Measurements from ENCODE around the gene C2orf68. TPM values are rescaled to one million over a fixed set of nuclear protein-coding genes. Genes with fewer than 3 reads are reported as not detected.

The C2orf68 gene
- total RNA-seq, 2 donors from 2014 or later = 8.9 to 11.1 TPM

DNA sequence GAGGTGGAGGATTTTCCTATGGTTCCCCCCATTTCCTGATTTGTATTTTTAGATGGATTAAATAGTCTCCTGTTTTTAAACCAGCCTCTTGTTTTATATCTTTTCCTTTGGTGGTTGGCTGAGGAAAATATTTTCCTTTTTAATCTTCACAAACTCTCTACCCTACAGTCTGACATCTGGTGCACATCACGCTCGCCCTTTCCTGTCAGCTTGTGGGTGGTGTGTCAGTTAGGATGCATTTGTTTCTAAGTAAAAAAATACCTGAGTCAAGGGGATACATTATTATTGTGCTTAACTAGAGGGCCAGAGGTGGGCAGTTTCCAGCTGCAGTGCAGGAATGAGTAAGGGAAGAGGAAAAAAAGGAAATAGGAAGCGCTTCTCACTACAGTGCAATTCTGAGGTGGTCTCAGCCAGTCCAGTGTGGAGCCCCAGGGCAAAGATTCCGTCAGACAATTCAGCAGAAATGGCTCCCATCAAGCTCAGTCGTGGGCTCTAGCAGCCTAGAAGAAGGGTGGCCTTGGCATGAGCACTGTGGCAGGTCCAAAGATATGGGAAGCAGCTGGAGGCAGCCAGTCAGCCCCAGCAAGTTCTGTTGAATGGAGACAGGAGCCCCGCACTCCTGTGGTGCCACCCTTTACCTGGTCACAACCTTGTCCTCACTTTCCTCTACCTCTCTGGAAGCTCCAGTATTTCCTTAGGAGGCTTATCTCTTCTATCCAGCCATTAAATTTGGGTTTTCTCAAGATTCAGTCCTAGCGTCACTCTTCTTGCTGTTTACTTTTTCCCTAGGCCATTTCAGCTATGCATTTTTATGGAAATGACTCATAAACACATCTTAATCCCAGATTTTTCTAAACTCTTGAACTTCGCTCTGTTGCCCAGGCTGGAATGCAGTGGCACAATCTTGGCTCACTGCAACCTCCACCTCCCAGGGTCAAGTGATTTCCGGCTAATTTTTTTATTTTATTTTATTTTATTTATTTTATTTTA lies 37.6 kb upstream of the C2orf68 start:
- Histone ChIP-seq H3K27ac (peak overlapping the region in 1 of 2 donors; percentile 36), H3K36me3 (peaks cover 73% of the 10 kb centered on the region), H3K4me3 (no peak overlapping the region), H3K4me1 (peaks cover 0 to 7% of the 10 kb centered on the region in 2 donors), H3K9me3 (no peaks in the 10 kb centered on the region), H3K27me3 (no peaks in the 10 kb centered on the region)
- DNase-seq (ENCODE audit: low spot score) = no peak
- TF ChIP-seq, protein P1, sequence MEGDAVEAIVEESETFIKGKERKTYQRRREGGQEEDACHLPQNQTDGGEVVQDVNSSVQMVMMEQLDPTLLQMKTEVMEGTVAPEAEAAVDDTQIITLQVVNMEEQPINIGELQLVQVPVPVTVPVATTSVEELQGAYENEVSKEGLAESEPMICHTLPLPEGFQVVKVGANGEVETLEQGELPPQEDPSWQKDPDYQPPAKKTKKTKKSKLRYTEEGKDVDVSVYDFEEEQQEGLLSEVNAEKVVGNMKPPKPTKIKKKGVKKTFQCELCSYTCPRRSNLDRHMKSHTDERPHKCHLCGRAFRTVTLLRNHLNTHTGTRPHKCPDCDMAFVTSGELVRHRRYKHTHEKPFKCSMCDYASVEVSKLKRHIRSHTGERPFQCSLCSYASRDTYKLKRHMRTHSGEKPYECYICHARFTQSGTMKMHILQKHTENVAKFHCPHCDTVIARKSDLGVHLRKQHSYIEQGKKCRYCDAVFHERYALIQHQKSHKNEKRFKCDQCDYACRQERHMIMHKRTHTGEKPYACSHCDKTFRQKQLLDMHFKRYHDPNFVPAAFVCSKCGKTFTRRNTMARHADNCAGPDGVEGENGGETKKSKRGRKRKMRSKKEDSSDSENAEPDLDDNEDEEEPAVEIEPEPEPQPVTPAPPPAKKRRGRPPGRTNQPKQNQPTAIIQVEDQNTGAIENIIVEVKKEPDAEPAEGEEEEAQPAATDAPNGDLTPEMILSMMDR (IDR thresholded peaks at IDR 0.05) = no peak

DNA sequence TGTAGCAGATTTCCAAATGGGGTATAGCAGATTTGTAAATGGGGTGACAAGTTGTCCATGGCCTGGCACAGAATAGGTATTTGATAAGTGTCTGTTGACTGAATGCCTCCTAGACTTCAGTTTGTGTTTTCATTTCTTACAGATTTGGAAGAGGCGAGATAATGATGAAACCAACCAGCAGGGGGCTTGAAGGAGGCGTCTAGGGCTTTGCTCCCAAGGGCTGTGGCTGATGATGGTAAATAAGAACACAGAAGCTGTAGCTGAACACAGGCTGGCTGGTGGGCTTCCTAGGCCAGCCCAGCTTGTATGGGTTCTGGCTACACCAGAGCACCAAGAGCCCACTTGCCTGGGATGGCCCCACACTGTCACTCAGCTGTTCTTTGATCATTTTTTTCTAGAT lies 36.8 kb upstream of the C2orf68 start:
- TF ChIP-seq, protein P1 (IDR thresholded peaks at IDR 0.05) = peak in 1 of 2 donors; percentile 60
- H3K36me3 ChIP-seq = peaks cover 77% of the 10 kb centered on the region
- H3K4me1 ChIP-seq = peaks cover 0 to 7% of the 10 kb centered on the region in 2 donors
- no peak for DNase-seq (ENCODE audit: low spot score)
- no peaks in the 10 kb centered on the region for H3K27me3 ChIP-seq
- no peak overlapping the region for H3K4me3 ChIP-seq
- no peaks in the 10 kb centered on the region for H3K9me3 ChIP-seq
- peak overlapping the region in 1 of 2 donors; percentile 36 for H3K27ac ChIP-seq

DNA sequence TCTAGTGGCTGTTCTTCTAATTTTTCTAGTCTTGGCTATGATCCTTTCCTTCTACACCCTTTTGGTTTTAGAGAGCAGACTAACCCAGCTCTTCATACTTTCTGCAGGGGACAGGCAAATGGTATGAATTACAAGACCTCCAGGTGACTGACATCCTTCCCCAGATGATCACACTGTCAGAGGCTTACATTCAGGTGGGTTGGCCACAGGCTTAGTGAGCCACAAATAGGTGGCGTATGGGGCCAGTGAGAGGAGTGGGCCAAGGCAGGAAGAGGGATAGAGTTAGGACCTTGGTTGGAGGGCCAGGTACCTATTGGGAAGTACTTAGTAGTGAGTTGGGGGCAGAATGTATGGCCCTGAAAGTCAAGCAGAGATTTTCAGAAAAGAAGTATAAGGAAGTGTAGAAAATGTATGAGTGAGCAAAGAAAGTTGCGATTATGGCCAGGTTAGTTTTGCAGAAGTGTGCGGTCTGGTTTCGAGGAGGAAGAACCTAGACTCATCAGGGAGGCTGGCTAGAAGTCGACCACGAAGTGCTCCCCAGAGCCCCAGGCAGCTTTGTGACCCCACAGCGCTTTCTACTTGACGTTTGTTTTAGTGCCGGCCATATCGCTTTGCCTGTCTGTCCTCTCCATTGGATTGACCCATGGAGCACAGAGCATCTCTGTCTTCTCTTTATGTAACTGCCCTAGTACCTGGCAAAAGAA lies 36.1 kb upstream of the C2orf68 start:
- H3K36me3 ChIP-seq = peaks cover 84% of the 10 kb centered on the region
- H3K27ac ChIP-seq = no peak overlapping the region

DNA sequence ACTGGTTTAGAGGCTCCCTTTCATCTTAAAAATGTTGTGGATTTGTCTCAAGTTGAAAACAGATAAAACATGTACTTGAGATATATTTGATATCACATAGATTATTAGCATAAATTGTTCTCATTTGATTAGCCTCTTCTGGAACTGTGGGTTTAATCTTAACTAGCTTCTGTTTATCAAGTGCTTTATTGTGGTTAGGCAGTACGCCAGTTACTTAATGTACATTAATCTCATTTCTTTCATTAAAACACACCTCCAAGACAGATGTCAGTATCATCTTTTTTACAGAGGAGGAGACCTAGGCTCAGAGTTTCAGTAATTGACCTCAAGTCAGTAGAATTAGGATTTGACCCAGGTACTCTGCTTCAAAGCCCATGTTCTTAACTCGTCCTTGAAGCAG lies 34.3 kb upstream of the C2orf68 start:
- TF ChIP-seq, protein P1 (IDR thresholded peaks at IDR 0.05) = no peak
- no peaks in the 10 kb centered on the region for H3K27me3 ChIP-seq
- no peak overlapping the region for H3K4me3 ChIP-seq
- peaks cover 0 to 7% of the 10 kb centered on the region in 2 donors for H3K4me1 ChIP-seq
- DNase-seq (ENCODE audit: low spot score) = no peak
- H3K9me3 ChIP-seq = no peaks in the 10 kb centered on the region
- H3K36me3 ChIP-seq = peaks cover 95% of the 10 kb centered on the region
- no peak overlapping the region for H3K27ac ChIP-seq

More for the DNA sequence above, 36.1 kb upstream of the C2orf68 start:
- no peaks in the 10 kb centered on the region for H3K27me3 ChIP-seq
- no peak for DNase-seq (ENCODE audit: low spot score)
- H3K9me3 ChIP-seq = no peaks in the 10 kb centered on the region
- H3K4me3 ChIP-seq = no peak overlapping the region
- peaks cover 0 to 7% of the 10 kb centered on the region in 2 donors for H3K4me1 ChIP-seq
- TF ChIP-seq, protein P1 (IDR thresholded peaks at IDR 0.05) = no peak

DNA sequence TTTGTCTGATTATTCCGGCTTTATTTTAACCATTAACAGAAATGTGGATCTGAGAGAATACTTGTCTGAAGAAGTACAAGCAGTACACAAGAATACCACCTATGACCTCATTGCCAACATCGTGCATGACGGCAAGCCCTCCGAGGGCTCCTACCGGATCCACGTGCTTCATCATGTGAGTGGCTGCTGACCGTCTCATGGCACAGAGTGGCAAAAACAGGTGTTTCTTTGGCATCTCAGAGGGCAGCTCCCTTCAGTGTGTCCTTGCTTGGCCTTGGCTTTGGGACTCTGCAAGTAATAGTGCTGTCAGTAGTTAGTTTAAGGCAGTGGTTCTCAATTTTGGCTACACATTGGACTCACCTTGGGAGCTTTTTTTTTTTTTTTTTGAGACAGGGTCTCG lies 33.0 kb upstream of the C2orf68 start:
- Histone ChIP-seq H3K36me3 (peaks cover 97% of the 10 kb centered on the region), H3K9me3 (no peaks in the 10 kb centered on the region), H3K4me1 (peaks cover 0 to 7% of the 10 kb centered on the region in 2 donors), H3K27me3 (no peaks in the 10 kb centered on the region), H3K27ac (no peak overlapping the region), H3K4me3 (no peak overlapping the region)
- no peak for DNase-seq (ENCODE audit: low spot score)
- TF ChIP-seq, protein P1 (IDR thresholded peaks at IDR 0.05) = no peak
